IMR-90 (cell line): ENCODE measurements around the gene LRRFIP1.

Experiments
- BHLHE40 ChIP-seq: fragments of 150-350 bp; IDR thresholded peaks from 2 replicates; pipeline ENCODE4 v1.6.1; 2016; ENCODE audit warnings: mild to moderate bottlenecking, low read depth, low read length
- CEBPB ChIP-seq: IDR thresholded peaks from 2 replicates; pipeline ENCODE4 v1.6.1; 2012; ENCODE audit warnings: low read depth, low read length, improper control_type of control experiment
- CTCF ChIP-seq: conservative IDR thresholded peaks from 2 replicates; pipeline ENCODE4 v1.5.1; 2012; ENCODE audit warnings: mild to moderate bottlenecking, low read depth, low read length, improper control_type of control experiment
- FOS ChIP-seq: fragments of 150-350 bp; IDR thresholded peaks from 2 replicates; pipeline ENCODE4 v1.6.1; 2016; ENCODE audit warnings: low read depth, low read length
- MAFK ChIP-seq: IDR thresholded peaks from 2 replicates; pipeline ENCODE4 v1.6.1; 2012; ENCODE audit warnings: low read depth, low read length, improper control_type of control experiment
- POLR2A ChIP-seq: IDR thresholded peaks from 2 replicates; pipeline ENCODE4 v1.6.1; 2012; ENCODE audit warnings: mild to moderate bottlenecking, low read depth, low read length
- RAD21 ChIP-seq: IDR thresholded peaks from 2 replicates; pipeline ENCODE4 v1.6.1; 2012; ENCODE audit warnings: low read length, improper control_type of control experiment
- RCOR1 ChIP-seq: IDR thresholded peaks from 2 replicates; pipeline ENCODE4 v1.6.1; 2012; ENCODE audit warnings: mild to moderate bottlenecking, low read length, improper control_type of control experiment; ENCODE audit not compliant: insufficient replicate concordance
- USF2 ChIP-seq: fragments of 150-350 bp; IDR thresholded peaks from 2 replicates; pipeline ENCODE4 v1.6.1; 2017; ENCODE audit warnings: mild to moderate bottlenecking, antibody characterized with exemption, low read length, low read depth

- TF ChIP-seq CTCF (no peak), POLR2A (no peak), RAD21 (no peak), BHLHE40 (no peak), CEBPB (no peak), RCOR1 (no peak), FOS (no peak), MAFK (no peak), USF2 (no peak)
Measured at GRCh38 chr2:237612527-237613357, 14.6 kb upstream of the LRRFIP1 start.
